Psoas muscle (tissue), 8 donors: Measurements from ENCODE around the gene ZC3HAV1. TPM values are rescaled to one million over a fixed set of nuclear protein-coding genes. Genes with fewer than 3 reads are reported as not detected.
"Not testable (repeated sequence)": the region's sequence is repeated elsewhere in the genome, so short reads cannot be mapped to it uniquely, and the experiment has no call there.

ENCODE experiments used
- ATAC-seq, 4 donors: fragments of 200-7000 bp; cut with Tn5 transposase; one replicate each; pipeline ENCODE4 v1.9.1; 2020; ENCODE audit warnings: moderate library complexity in 3 of 4, mild to moderate bottlenecking in 2 of 4
- DNase-seq, 2 donors: peaks; one replicate each; pipeline ENCODE4 v3.0.0-alpha.2; 2020
- H3K27ac ChIP-seq: fragments of 200-600 bp; one replicate; pipeline ENCODE4 v1.8.0; 2022
- H3K27me3 ChIP-seq, 3 donors: fragments of 200-600 bp in 1 of 3; one replicate each; pipeline versions ENCODE4 v1.6.1 to v1.8.0; 2013 to 2022; ENCODE audit warnings: low read length in 2 of 3, mild to moderate bottlenecking in 2 of 3, moderate library complexity in 1 of 3; ENCODE audit not compliant: insufficient read depth in 3 of 3
- H3K36me3 ChIP-seq, 2 donors: fragments of 200-600 bp in 1 of 2; one replicate each; pipeline versions ENCODE4 v1.6.1 to v1.8.0; 2013 to 2022; ENCODE audit warnings: low read depth in 1 of 2, mild to moderate bottlenecking in 1 of 2, moderate library complexity in 1 of 2; ENCODE audit not compliant: insufficient read depth in 1 of 2
- H3K4me1 ChIP-seq: fragments of 200-600 bp; one replicate; pipeline ENCODE4 v1.8.0; 2022
- H3K4me3 ChIP-seq: fragments of 200-600 bp; one replicate; pipeline ENCODE4 v1.8.0; 2022; ENCODE audit warnings: mild to moderate bottlenecking
- H3K9me3 ChIP-seq: fragments of 200-600 bp; one replicate; pipeline ENCODE4 v1.8.0; 2022
- WGBS, 3 donors: extraction: QIAGEN DNeasy Blood & Tissue Kit; methylation state at CpG; one replicate each; pipeline versions ENCODE4 v1.1.6 to v1.1.7; 2013; 5-methylcytosine and 5-hydroxymethylcytosine counted together
- intact Hi-C, 2 donors: fragments of 100-400 bp; cut with DNase I; formaldehyde crosslinking; loops; one replicate each; pipeline versions ENCODE4 v1.11.0 to v1.14.2; 2022
- polyA plus RNA-seq, 3 donors: library from polyadenylated mRNA; stranded (reverse); fragments of 200-250 nt; gene quantifications; one replicate each; pipeline ENCODE4 v1.2.3, GENCODE V29; 2013
- total RNA-seq, 4 donors: library from RNA; stranded (reverse); fragmentation: NEBNext Ultra II Directional in 2 of 4; extraction: Animal tissue kit (Norgen Biotek cat#: 25700) in 2 of 4; gene quantifications; one replicate each; pipeline versions ENCODE4 v1.2.1 to v1.2.4, GENCODE V29; 2021 to 2023
- TF ChIP-seq, protein P1 (sequence below): fragments of 200-600 bp; IDR thresholded peaks from one replicate; pipeline ENCODE4 v1.8.0; 2022; ENCODE audit warnings: antibody characterized with exemption
- donor health status: healthy with polysubstance abuse.
- donor health status: DM: no; HTN: no; CAD: no; lungs with moderate emphysema.
- donor health status: Bipolar disorder and iron deficiency.
- donor health status: healthy.
- donor health status: DM: yes; HTN: yes; CAD: no.
- donor health status: DM: no; HTN: no; CAD: no.
- donor health status: DM: no; HTN: no; CAD: no.
- donor health status: DM: yes; HTN: yes; CAD: no.

ZC3HAV1 gene
- total and polyA plus RNA-seq, 7 donors = 1.6 to 5.3 (median 3.9) TPM

DNA sequence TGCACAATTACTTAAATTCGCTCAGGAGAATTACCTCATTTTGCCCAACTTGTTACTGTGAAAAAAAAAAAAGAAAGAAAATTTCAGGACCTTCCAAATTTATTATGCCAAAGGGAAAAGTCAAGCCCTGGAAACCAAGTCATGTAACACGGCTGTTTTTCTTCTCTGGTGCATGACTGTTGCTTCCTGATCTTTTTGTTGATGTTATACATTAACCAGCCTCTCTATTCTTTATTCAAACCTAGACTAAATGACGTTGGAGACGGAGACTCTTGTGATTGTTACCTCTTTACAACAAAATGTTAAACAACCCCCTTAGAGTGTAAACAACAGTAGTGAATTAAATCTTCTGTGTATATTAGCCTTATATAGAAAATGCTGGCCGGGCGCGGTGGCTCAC lies 16.1 kb upstream of the ZC3HAV1 start:
- WGBS, 3 donors = 81 to 82% (median 82%) methylated on average over 7 of the region's 7 CpGs
- Histone ChIP-seq H3K27ac (no peak overlapping the region), H3K36me3 (no peaks in the 10 kb centered on the region), H3K9me3 (no peaks in the 10 kb centered on the region), H3K27me3 (no peaks in the 10 kb centered on the region), H3K4me3 (no peak overlapping the region), H3K4me1 (no peaks in the 10 kb centered on the region)
- DNase-seq (no peak), ATAC-seq (no peak)
- TF ChIP-seq, protein P1, sequence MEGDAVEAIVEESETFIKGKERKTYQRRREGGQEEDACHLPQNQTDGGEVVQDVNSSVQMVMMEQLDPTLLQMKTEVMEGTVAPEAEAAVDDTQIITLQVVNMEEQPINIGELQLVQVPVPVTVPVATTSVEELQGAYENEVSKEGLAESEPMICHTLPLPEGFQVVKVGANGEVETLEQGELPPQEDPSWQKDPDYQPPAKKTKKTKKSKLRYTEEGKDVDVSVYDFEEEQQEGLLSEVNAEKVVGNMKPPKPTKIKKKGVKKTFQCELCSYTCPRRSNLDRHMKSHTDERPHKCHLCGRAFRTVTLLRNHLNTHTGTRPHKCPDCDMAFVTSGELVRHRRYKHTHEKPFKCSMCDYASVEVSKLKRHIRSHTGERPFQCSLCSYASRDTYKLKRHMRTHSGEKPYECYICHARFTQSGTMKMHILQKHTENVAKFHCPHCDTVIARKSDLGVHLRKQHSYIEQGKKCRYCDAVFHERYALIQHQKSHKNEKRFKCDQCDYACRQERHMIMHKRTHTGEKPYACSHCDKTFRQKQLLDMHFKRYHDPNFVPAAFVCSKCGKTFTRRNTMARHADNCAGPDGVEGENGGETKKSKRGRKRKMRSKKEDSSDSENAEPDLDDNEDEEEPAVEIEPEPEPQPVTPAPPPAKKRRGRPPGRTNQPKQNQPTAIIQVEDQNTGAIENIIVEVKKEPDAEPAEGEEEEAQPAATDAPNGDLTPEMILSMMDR = no peak
- intact Hi-C loops = no loop called here

DNA sequence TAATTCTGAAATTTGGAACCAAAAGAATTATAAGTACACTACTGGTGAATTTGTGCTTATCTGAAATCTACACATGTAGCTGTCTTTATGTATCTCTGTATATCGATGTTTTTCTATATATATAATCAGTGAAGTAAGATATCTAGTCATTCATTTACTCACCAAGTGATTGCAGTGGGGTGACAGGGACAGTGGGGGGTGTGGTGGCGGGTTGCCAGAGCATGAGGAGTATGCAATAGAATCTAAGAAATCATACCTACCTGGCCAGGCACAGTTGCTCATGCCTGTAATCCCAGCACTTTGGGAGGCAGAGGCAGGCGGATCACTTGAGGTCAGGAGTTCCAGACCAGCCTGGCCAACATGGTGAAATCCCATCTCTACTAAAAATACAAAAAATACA lies 15.5 kb upstream of the ZC3HAV1 start:
- intact Hi-C loops, H3K4me1 ChIP-seq, H3K9me3 ChIP-seq, H3K27ac ChIP-seq, H3K27me3 ChIP-seq, H3K36me3 ChIP-seq, H3K4me3 ChIP-seq, DNase-seq, ATAC-seq: not testable (repeated sequence)
- WGBS, 3 donors = 81 to 88% (median 81%) methylated on average over 3 of the region's 3 CpGs

DNA sequence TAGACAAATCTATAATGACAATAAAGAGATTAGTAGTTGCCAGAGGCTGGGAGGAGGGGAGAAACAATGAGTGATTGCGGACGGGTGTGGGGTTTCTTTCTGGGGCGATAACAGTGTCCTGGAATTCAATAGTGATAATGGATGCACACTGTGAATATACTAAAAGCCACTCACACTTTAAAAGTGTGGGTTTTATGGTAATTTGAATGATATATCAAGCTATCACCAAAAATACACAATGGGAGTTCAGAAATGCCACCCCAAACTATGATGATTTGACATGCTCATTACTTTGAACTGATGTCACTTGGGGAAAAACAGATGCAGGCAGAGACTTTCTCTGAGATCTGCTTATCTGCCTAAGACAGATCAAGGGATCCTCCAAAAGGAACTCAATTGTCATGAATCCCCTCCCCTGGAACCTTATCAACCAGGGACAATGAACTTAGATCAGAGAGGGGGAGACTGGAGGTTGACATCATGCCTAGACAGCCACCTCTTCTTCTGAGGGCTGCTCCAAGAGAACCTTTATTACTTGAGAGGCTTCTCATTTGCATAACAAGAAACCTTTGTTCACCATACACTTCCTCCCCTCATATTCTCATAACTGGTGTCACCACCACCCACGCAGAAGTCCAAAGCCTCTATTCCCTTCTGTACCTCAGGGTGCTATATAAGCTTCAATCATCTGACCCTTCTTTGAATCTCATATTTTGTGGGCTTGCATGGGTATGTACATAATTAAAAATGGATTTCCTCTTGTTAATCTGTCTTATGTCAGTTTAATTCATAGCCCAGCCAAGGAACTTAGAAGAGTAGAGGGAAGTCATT lies 14.8 kb upstream of the ZC3HAV1 start:
- intact Hi-C loops = no loop called here
- H3K27me3 ChIP-seq = peaks cover 0 to 2% (median 0%) of the 10 kb centered on the region in 3 donors
- DNase-seq (no peak), ATAC-seq (no peak)
- TF ChIP-seq, protein P1 = no peak
- no peak overlapping the region for H3K27ac ChIP-seq
- no peaks in the 10 kb centered on the region for H3K9me3 ChIP-seq
- no peak overlapping the region for H3K4me3 ChIP-seq
- no peaks in the 10 kb centered on the region for H3K4me1 ChIP-seq
- WGBS, 3 donors = 75 to 84% (median 76%) methylated on average over 4 of the region's 4 CpGs
- H3K36me3 ChIP-seq = no peaks in the 10 kb centered on the region

DNA sequence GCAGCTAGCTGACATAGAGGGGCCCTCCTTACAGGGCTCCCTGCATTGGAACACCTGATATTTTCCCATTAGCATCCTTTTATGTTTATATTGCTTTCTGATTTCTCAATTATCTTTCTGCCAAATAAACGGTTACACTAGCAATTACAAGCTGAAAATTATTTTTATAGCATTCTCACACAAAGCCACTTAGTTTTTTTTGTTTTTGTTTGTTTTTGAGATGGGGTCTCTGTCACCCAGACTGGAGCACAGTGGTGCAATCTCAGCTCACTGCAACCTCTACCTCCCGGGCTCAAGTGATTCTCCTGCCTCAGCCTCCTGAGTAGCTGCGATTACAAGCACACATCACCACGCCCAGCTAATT lies 9.9 kb upstream of the ZC3HAV1 start:
- DNase-seq = no peak
- no peaks in the 10 kb centered on the region for H3K9me3 ChIP-seq
- WGBS, 3 donors = 82 to 89% (median 86%) methylated on average over 4 of the region's 4 CpGs
- ATAC-seq = no peak
- no peaks in the 10 kb centered on the region for H3K4me1 ChIP-seq
- H3K27me3 ChIP-seq = peaks cover 0 to 2% (median 0%) of the 10 kb centered on the region in 3 donors
- TF ChIP-seq, protein P1 = no peak
- intact Hi-C loops = no loop called here
- H3K4me3 ChIP-seq = no peak overlapping the region
- H3K36me3 ChIP-seq = no peaks in the 10 kb centered on the region
- H3K27ac ChIP-seq = no peak overlapping the region

DNA sequence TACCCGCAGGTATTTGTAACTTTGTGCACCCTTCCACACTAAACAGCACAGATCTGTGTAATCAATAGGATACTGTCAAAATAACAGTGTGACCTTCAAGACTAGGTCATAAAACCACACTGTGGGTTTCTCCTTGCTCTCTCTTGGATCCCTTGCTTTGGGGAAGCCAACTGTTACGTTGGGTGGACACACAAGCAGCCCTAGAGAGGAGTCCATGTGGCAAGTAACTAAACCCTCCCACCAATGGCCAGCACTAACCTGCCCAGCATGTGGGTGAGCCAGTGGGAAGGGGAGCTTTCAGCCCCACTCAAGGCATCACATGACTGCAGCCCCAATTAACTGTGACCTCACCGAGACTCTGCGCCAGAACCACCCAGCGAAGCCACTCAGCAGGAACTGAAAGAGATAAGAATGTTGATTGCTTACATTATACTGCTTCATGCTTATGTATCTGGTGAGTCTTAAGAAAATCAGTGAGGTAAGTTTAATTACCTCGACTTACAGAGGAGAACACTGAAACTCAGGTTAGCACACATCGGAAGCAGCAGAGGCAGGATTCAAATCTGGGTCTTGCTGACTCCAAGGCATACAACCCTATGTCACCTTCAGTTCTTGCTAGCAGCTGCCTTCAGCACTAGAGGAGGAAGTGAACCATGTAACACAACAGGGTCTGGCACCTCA lies 9.4 kb upstream of the ZC3HAV1 start:
- ATAC-seq = no peak
- no peaks in the 10 kb centered on the region for H3K36me3 ChIP-seq
- TF ChIP-seq, protein P1 = no peak
- no peak for DNase-seq
- WGBS, 3 donors = 63 to 74% (median 72%) methylated on average over 7 of the region's 7 CpGs
- no peaks in the 10 kb centered on the region for H3K4me1 ChIP-seq
- intact Hi-C loops = no loop called here
- no peak overlapping the region for H3K27ac ChIP-seq
- H3K27me3 ChIP-seq = peaks cover 0 to 2% (median 0%) of the 10 kb centered on the region in 3 donors
- H3K9me3 ChIP-seq = no peaks in the 10 kb centered on the region
- H3K4me3 ChIP-seq = no peak overlapping the region
